Effector memory CD8-positive, alpha-beta T cell (primary cell): ENCODE results near the gene NGEF.

Experiments
- ATAC-seq: fragments of 150-1000 bp; cut with Tn5 transposase; replicated peaks from 2 replicates; pipeline ENCODE4 v1.10.0; 2021; ENCODE audit warnings: mild to moderate bottlenecking, moderate library complexity
- DNase-seq, 3 experiments: peaks; one replicate each; pipeline ENCODE4 v3.0.0; 2021
- H3K27ac Mint-ChIP-seq, 2 donors: one replicate each; pipeline ENCODE4 v1.8.0; 2022; ENCODE audit warnings: mild to moderate bottlenecking in 2 of 2, mixed read lengths in 2 of 2, moderate library complexity in 2 of 2
- H3K27me3 Mint-ChIP-seq, 2 donors: one replicate each; pipeline ENCODE4 v1.8.0; 2022; ENCODE audit warnings: mixed read lengths in 2 of 2
- H3K36me3 Mint-ChIP-seq: one replicate; pipeline ENCODE4 v1.8.0; 2022; ENCODE audit warnings: mild to moderate bottlenecking, moderate library complexity, mixed read lengths; ENCODE audit not compliant: insufficient read depth
- H3K4me1 Mint-ChIP-seq, 2 donors: one replicate each; pipeline ENCODE4 v1.8.0; 2022; ENCODE audit warnings: low read depth in 2 of 2, mixed read lengths in 2 of 2
- H3K4me3 Mint-ChIP-seq, 2 donors: one replicate each; pipeline ENCODE4 v1.8.0; 2022; ENCODE audit warnings: mild to moderate bottlenecking in 2 of 2, mixed read lengths in 2 of 2, moderate library complexity in 2 of 2
- H3K9me3 Mint-ChIP-seq, 2 donors: one replicate each; pipeline ENCODE4 v1.8.0; 2022; ENCODE audit warnings: mixed read lengths in 2 of 2

NGEF gene

GRCh38 chr2:232876161-232876977 is 136.7 kb downstream of the NGEF start:
- H3K9me3 Mint-ChIP-seq = no peaks in the 10 kb centered on the region
- peak overlapping the region; percentile 75 to 78 for H3K4me3 Mint-ChIP-seq
- no peak overlapping the region for H3K27ac Mint-ChIP-seq
- H3K4me1 Mint-ChIP-seq = peaks cover 8% of the 10 kb centered on the region in 2 donors
- ATAC-seq = peak; percentile 59
- peak in 1 of 3 experiments; percentile 16 for DNase-seq
- no peaks in the 10 kb centered on the region for H3K36me3 Mint-ChIP-seq
- H3K27me3 Mint-ChIP-seq = peaks cover 16 to 43% of the 10 kb centered on the region in 2 donors

- H3K27ac Mint-ChIP-seq = peak overlapping the region in 1 of 2 donors; percentile 38
- H3K27me3 Mint-ChIP-seq = peaks cover 16 to 43% of the 10 kb centered on the region in 2 donors
- no peak for ATAC-seq
- no peak for DNase-seq
- no peaks in the 10 kb centered on the region for H3K36me3 Mint-ChIP-seq
- peak overlapping the region; percentile 75 to 78 for H3K4me3 Mint-ChIP-seq
- no peaks in the 10 kb centered on the region for H3K9me3 Mint-ChIP-seq
- peaks cover 8% of the 10 kb centered on the region in 2 donors for H3K4me1 Mint-ChIP-seq
Observed at GRCh38 chr2:232875256-232876121, 137.6 kb downstream of the NGEF start.

GRCh38 chr2:232874677-232875223 is 138.3 kb downstream of the NGEF start:
- Mint-ChIP-seq H3K4me3 (peak overlapping the region; percentile 75 to 78), H3K36me3 (no peaks in the 10 kb centered on the region), H3K4me1 (peaks cover 8% of the 10 kb centered on the region in 2 donors), H3K27me3 (peaks cover 16 to 43% of the 10 kb centered on the region in 2 donors), H3K27ac (no peak overlapping the region), H3K9me3 (no peaks in the 10 kb centered on the region)
- ATAC-seq = no peak
- DNase-seq = no peak

- H3K4me1 Mint-ChIP-seq = peaks cover 8 to 13% of the 10 kb centered on the region in 2 donors
- H3K4me3 Mint-ChIP-seq = no peak overlapping the region
- no peaks in the 10 kb centered on the region for H3K36me3 Mint-ChIP-seq
- H3K9me3 Mint-ChIP-seq = no peaks in the 10 kb centered on the region
- DNase-seq (no peak), ATAC-seq (no peak)
- H3K27ac Mint-ChIP-seq = no peak overlapping the region
- peaks cover 16 to 43% of the 10 kb centered on the region in 2 donors for H3K27me3 Mint-ChIP-seq
Observed at GRCh38 chr2:232873909-232874641, 139.0 kb downstream of the NGEF start.

GRCh38 chr2:232873292-232873908 is 139.7 kb downstream of the NGEF start:
- H3K36me3 Mint-ChIP-seq = no peaks in the 10 kb centered on the region

GRCh38 chr2:232872826-232873225 is 140.2 kb downstream of the NGEF start:
- H3K9me3 Mint-ChIP-seq = no peaks in the 10 kb centered on the region
- peak overlapping the region in 1 of 2 donors; percentile 42 for H3K27ac Mint-ChIP-seq
- no peak overlapping the region for H3K4me3 Mint-ChIP-seq
- DNase-seq (no peak), ATAC-seq (no peak)
- peaks cover 16 to 37% of the 10 kb centered on the region in 2 donors for H3K27me3 Mint-ChIP-seq
- H3K4me1 Mint-ChIP-seq = peaks cover 8 to 15% of the 10 kb centered on the region in 2 donors
- H3K36me3 Mint-ChIP-seq = no peaks in the 10 kb centered on the region

More at GRCh38 chr2:232873292-232873908, 139.7 kb downstream of the NGEF start:
- H3K4me3 Mint-ChIP-seq = no peak overlapping the region
- ATAC-seq (no peak), DNase-seq (no peak)
- H3K27me3 Mint-ChIP-seq = peaks cover 16 to 43% of the 10 kb centered on the region in 2 donors
- H3K4me1 Mint-ChIP-seq = peaks cover 8 to 15% of the 10 kb centered on the region in 2 donors
- no peak overlapping the region for H3K27ac Mint-ChIP-seq
- no peaks in the 10 kb centered on the region for H3K9me3 Mint-ChIP-seq

- Mint-ChIP-seq H3K27ac (peak overlapping the region in 1 of 2 donors; percentile 42), H3K4me1 (peaks cover 8 to 15% of the 10 kb centered on the region in 2 donors), H3K36me3 (no peaks in the 10 kb centered on the region), H3K27me3 (peaks cover 16 to 30% of the 10 kb centered on the region in 2 donors), H3K9me3 (no peaks in the 10 kb centered on the region), H3K4me3 (no peak overlapping the region)
- DNase-seq (no peak), ATAC-seq (no peak)
Observed at GRCh38 chr2:232871835-232872736, 141.0 kb downstream of the NGEF start.

GRCh38 chr2:232871418-232871834 is 141.6 kb downstream of the NGEF start:
- Mint-ChIP-seq H3K4me1 (peaks cover 8 to 15% of the 10 kb centered on the region in 2 donors), H3K9me3 (no peaks in the 10 kb centered on the region), H3K27ac (no peak overlapping the region), H3K4me3 (no peak overlapping the region), H3K36me3 (no peaks in the 10 kb centered on the region), H3K27me3 (peaks cover 16 to 30% of the 10 kb centered on the region in 2 donors)
- no peak for ATAC-seq
- DNase-seq = no peak

- Mint-ChIP-seq H3K9me3 (no peaks in the 10 kb centered on the region), H3K36me3 (no peaks in the 10 kb centered on the region), H3K27ac (no peak overlapping the region), H3K27me3 (peaks cover 16 to 30% of the 10 kb centered on the region in 2 donors), H3K4me1 (peaks cover 8 to 15% of the 10 kb centered on the region in 2 donors), H3K4me3 (no peak overlapping the region)
- no peak for ATAC-seq
- DNase-seq = no peak
Observed at GRCh38 chr2:232870766-232871371, 142.2 kb downstream of the NGEF start.

GRCh38 chr2:232870018-232870765 is 142.9 kb downstream of the NGEF start, which contains the start of gene SNORC:
SNORC (plus strand) TSS chr2:232870264; CDS start chr2:232870342, 78 bp downstream.
- H3K4me3 Mint-ChIP-seq = no peak within 1 kb of the TSS
- DNase-seq = no peak
- H3K27me3 Mint-ChIP-seq = peaks cover 10 to 23% of the 10 kb centered on the region in 2 donors
- no peaks in the 10 kb centered on the region for H3K9me3 Mint-ChIP-seq
- H3K36me3 Mint-ChIP-seq = no peaks in the 10 kb centered on the region
- peaks cover 2 to 10% of the 10 kb centered on the region in 2 donors for H3K4me1 Mint-ChIP-seq
- H3K27ac Mint-ChIP-seq = no peak within 1 kb of the TSS
- no peak for ATAC-seq
